ENCODE data around the gene MZF1.

MZF1 gene

DNA sequence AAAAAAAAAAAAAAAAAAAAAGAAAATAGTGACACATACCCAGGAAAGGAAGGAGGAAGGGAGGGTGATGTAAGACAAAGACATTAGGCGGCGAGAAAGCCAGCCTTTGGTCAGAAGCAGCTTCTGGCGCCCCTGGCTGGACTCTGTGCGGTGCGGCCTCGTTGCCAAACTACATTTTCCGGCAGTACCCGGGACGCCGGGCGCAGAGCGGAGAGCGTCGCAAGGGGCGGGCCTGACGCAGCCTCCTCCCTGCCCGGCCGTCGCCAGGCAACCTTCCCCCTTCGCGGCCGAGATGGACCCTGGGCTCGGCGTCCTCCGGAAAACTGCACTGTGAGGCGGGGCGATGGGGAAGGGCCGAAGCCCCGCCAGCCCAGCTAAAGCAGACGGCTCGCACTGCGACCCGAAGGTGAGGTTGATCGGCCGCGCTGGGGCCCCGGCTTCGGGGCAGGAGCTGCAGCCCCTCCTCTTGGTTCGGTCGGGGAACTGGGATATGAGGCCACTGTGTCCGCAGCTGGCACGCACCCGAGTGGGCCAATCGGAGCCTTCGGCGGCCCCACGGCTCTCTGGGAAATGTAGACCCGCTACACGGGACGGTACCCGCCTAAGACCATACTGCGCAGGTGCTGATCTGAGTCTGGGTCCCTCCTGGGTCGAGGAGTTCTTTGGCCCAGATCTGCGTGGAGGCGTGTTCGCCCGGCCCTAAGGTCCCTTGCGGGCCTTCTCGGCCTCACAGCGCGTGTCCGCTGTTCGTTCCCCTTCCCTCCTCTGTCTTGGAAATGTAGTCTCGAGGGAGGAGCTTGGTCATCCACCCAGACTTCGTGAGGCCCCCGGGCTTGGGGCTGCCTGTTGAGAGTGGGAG is 2.3 kb upstream of the MZF1 start (continued):
- TF ChIP-seq ZBTB17 (tag by site-specific recombination; IDR thresholded peaks at IDR 0.05) = peak; percentile 85
- peak; percentile 57; the same call in 1 of the 2 replicates for TF ChIP-seq ZEB2 (tag by site-specific recombination; IDR thresholded peaks at IDR 0.05)
- TF ChIP-seq ZNF350 (tag by site-specific recombination; IDR thresholded peaks at IDR 0.05) = no peak
- TF ChIP-seq, protein P1, sequence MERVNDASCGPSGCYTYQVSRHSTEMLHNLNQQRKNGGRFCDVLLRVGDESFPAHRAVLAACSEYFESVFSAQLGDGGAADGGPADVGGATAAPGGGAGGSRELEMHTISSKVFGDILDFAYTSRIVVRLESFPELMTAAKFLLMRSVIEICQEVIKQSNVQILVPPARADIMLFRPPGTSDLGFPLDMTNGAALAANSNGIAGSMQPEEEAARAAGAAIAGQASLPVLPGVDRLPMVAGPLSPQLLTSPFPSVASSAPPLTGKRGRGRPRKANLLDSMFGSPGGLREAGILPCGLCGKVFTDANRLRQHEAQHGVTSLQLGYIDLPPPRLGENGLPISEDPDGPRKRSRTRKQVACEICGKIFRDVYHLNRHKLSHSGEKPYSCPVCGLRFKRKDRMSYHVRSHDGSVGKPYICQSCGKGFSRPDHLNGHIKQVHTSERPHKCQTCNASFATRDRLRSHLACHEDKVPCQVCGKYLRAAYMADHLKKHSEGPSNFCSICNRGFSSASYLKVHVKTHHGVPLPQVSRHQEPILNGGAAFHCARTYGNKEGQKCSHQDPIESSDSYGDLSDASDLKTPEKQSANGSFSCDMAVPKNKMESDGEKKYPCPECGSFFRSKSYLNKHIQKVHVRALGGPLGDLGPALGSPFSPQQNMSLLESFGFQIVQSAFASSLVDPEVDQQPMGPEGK (tag by site-specific recombination; IDR thresholded peaks at IDR 0.05) = peak; percentile 76
- TF ChIP-seq ZNF785 (tag by site-specific recombination; IDR thresholded peaks at IDR 0.05) = no peak
- TF ChIP-seq, protein P2, sequence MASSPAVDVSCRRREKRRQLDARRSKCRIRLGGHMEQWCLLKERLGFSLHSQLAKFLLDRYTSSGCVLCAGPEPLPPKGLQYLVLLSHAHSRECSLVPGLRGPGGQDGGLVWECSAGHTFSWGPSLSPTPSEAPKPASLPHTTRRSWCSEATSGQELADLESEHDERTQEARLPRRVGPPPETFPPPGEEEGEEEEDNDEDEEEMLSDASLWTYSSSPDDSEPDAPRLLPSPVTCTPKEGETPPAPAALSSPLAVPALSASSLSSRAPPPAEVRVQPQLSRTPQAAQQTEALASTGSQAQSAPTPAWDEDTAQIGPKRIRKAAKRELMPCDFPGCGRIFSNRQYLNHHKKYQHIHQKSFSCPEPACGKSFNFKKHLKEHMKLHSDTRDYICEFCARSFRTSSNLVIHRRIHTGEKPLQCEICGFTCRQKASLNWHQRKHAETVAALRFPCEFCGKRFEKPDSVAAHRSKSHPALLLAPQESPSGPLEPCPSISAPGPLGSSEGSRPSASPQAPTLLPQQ (tag by site-specific recombination; IDR thresholded peaks at IDR 0.05) = peak; percentile 67
- TF ChIP-seq, protein P3, sequence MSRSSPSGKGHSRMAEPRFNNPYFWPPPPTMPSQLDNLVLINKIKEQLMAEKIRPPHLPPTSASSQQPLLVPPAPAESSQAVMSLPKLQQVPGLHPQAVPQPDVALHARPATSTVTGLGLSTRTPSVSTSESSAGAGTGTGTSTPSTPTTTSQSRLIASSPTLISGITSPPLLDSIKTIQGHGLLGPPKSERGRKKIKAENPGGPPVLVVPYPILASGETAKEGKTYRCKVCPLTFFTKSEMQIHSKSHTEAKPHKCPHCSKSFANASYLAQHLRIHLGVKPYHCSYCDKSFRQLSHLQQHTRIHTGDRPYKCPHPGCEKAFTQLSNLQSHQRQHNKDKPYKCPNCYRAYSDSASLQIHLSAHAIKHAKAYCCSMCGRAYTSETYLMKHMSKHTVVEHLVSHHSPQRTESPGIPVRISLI (tag by site-specific recombination; IDR thresholded peaks at IDR 0.05) = peak; percentile 99
- TF ChIP-seq, protein P4, sequence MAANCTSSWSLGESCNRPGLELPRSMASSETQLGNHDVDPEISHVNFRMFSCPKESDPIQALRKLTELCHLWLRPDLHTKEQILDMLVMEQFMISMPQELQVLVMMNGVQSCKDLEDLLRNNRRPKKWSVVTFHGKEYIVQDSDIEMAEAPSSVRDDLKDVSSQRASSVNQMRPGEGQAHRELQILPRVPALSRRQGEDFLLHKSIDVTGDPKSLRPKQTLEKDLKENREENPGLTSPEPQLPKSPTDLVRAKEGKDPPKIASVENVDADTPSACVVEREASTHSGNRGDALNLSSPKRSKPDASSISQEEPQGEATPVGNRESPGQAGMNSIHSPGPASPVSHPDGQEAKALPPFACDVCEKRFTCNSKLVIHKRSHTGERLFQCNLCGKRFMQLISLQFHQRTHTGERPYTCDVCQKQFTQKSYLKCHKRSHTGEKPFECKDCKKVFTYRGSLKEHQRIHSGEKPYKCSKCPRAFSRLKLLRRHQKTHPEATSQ (tag by site-specific recombination; IDR thresholded peaks at IDR 0.05) = no peak
- TF ChIP-seq KLF16 (tag by site-specific recombination; IDR thresholded peaks at IDR 0.05) = peak; percentile 52
- TF ChIP-seq ZNF24 (tag by site-specific recombination; IDR thresholded peaks at IDR 0.05) = peak; percentile 14; the same call in 1 of the 2 replicates
- TF ChIP-seq, protein P5, sequence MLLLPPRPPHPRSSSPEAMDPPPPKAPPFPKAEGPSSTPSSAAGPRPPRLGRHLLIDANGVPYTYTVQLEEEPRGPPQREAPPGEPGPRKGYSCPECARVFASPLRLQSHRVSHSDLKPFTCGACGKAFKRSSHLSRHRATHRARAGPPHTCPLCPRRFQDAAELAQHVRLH (tag by site-specific recombination; IDR thresholded peaks at IDR 0.05) = 0 out of 2 replicates have a peak, but pooled peaks have one; percentile 62
- TF ChIP-seq, protein P6, sequence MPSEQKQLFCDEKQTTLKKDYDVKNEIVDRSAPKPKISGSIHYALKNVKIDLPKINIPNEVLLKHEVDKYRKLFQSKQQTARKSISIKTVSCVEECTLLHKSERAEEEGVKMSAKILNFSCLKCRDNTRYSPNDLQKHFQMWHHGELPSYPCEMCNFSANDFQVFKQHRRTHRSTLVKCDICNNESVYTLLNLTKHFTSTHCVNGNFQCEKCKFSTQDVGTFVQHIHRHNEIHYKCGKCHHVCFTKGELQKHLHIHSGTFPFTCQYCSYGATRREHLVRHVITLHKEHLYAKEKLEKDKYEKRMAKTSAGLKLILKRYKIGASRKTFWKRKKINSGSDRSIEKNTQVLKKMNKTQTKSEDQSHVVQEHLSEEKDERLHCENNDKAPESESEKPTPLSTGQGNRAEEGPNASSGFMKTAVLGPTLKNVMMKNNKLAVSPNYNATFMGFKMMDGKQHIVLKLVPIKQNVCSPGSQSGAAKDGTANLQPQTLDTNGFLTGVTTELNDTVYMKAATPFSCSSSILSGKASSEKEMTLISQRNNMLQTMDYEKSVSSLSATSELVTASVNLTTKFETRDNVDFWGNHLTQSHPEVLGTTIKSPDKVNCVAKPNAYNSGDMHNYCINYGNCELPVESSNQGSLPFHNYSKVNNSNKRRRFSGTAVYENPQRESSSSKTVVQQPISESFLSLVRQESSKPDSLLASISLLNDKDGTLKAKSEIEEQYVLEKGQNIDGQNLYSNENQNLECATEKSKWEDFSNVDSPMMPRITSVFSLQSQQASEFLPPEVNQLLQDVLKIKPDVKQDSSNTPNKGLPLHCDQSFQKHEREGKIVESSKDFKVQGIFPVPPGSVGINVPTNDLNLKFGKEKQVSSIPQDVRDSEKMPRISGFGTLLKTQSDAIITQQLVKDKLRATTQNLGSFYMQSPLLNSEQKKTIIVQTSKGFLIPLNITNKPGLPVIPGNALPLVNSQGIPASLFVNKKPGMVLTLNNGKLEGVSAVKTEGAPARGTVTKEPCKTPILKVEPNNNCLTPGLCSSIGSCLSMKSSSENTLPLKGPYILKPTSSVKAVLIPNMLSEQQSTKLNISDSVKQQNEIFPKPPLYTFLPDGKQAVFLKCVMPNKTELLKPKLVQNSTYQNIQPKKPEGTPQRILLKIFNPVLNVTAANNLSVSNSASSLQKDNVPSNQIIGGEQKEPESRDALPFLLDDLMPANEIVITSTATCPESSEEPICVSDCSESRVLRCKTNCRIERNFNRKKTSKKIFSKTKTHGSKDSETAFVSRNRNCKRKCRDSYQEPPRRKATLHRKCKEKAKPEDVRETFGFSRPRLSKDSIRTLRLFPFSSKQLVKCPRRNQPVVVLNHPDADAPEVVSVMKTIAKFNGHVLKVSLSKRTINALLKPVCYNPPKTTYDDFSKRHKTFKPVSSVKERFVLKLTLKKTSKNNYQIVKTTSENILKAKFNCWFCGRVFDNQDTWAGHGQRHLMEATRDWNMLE (tag by site-specific recombination; conservative IDR thresholded peaks at IDR 0.05; ENCODE audit: low read depth) = no peak
- no peak for TF ChIP-seq ZNF701 (tag by site-specific recombination; IDR thresholded peaks at IDR 0.05)
- TF ChIP-seq, protein P7, sequence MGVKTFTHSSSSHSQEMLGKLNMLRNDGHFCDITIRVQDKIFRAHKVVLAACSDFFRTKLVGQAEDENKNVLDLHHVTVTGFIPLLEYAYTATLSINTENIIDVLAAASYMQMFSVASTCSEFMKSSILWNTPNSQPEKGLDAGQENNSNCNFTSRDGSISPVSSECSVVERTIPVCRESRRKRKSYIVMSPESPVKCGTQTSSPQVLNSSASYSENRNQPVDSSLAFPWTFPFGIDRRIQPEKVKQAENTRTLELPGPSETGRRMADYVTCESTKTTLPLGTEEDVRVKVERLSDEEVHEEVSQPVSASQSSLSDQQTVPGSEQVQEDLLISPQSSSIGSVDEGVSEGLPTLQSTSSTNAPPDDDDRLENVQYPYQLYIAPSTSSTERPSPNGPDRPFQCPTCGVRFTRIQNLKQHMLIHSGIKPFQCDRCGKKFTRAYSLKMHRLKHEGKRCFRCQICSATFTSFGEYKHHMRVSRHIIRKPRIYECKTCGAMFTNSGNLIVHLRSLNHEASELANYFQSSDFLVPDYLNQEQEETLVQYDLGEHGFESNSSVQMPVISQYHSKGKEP (tag by site-specific recombination; IDR thresholded peaks at IDR 0.05) = no peak
- peak; percentile 77 for TF ChIP-seq BCL11B (tag by site-specific recombination; IDR thresholded peaks at IDR 0.05; ENCODE audit: low read depth)
- TF ChIP-seq ZNF501 (tag by site-specific recombination; IDR thresholded peaks at IDR 0.05) = peak; percentile 42; the same call in 1 of the 2 replicates
- no peak for TF ChIP-seq ZNF169 (tag by site-specific recombination; IDR thresholded peaks at IDR 0.05)
- TF ChIP-seq ZNF211 (tag by site-specific recombination; IDR thresholded peaks at IDR 0.05; ENCODE audit: low read depth) = no peak
- TF ChIP-seq ZNF48 (tag by site-specific recombination; IDR thresholded peaks at IDR 0.05) = no peak
- no peak for TF ChIP-seq ZNF621 (tag by site-specific recombination; IDR thresholded peaks at IDR 0.05)
- TF ChIP-seq ZNF121 (tag by site-specific recombination; IDR thresholded peaks at IDR 0.05) = 0 out of 2 replicates have a peak, but pooled peaks have one; percentile 37
- peak; percentile 99 for TF ChIP-seq ZBTB20 (tag by site-specific recombination; IDR thresholded peaks at IDR 0.05)
- TF ChIP-seq, protein P8, sequence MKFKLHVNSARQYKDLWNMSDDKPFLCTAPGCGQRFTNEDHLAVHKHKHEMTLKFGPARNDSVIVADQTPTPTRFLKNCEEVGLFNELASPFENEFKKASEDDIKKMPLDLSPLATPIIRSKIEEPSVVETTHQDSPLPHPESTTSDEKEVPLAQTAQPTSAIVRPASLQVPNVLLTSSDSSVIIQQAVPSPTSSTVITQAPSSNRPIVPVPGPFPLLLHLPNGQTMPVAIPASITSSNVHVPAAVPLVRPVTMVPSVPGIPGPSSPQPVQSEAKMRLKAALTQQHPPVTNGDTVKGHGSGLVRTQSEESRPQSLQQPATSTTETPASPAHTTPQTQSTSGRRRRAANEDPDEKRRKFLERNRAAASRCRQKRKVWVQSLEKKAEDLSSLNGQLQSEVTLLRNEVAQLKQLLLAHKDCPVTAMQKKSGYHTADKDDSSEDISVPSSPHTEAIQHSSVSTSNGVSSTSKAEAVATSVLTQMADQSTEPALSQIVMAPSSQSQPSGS (tag by site-specific recombination; IDR thresholded peaks at IDR 0.05; ENCODE audit: low read depth) = 0 out of 2 replicates have a peak, but pooled peaks have one; percentile 18
- TF ChIP-seq ZNF610 (tag by site-specific recombination; IDR thresholded peaks at IDR 0.05; ENCODE audit: borderline replicate concordance) = peak; percentile 66; the same call in 1 of the 2 replicates
